Hepatocyte (in vitro differentiated cells): ENCODE results near the gene GRIK4. TPM values are rescaled to one million over a fixed set of nuclear protein-coding genes. Genes with fewer than 3 reads are reported as not detected.
A peak's percentile ranks its signal among the peaks of the same experiment; 100 is the strongest.

Source experiments
- DNase-seq: peaks from one replicate; pipeline ENCODE4 v3.0.0-alpha.2; 2016; ENCODE audit warnings: low spot score
- H2AFZ ChIP-seq: fragments of 200-600 bp; sonication (generic); 2 replicates; pipeline ENCODE4 v1.6.0; 2016; ENCODE audit warnings: antibody characterized with exemption, mild to moderate bottlenecking
- H3K27ac ChIP-seq: fragments of 200-600 bp; sonication (generic); 2 replicates; pipeline ENCODE4 v1.5.1; 2016; ENCODE audit warnings: mild to moderate bottlenecking
- H3K27me3 ChIP-seq: fragments of 200-600 bp; sonication (generic); 2 replicates; pipeline ENCODE4 v1.6.1; 2016
- H3K36me3 ChIP-seq: fragments of 200-600 bp; sonication (generic); replicated peaks from 2 replicates; pipeline ENCODE4 v1.5.1; 2016; ENCODE audit warnings: low read depth; ENCODE audit not compliant: insufficient read depth
- H3K4me1 ChIP-seq: fragments of 200-600 bp; sonication (generic); 2 replicates; pipeline ENCODE4 v1.5.1; 2016; ENCODE audit warnings: mild to moderate bottlenecking, moderate library complexity; ENCODE audit not compliant: insufficient read depth
- H3K4me2 ChIP-seq: fragments of 200-600 bp; sonication (generic); 2 replicates; pipeline ENCODE4 v1.6.0; 2016
- H3K4me3 ChIP-seq: fragments of 200-600 bp; sonication (generic); 2 replicates; pipeline ENCODE4 v1.5.1; 2016; ENCODE audit warnings: mild to moderate bottlenecking
- H3K79me2 ChIP-seq: fragments of 200-600 bp; sonication (generic); 2 replicates; pipeline ENCODE4 v1.6.0; 2017; ENCODE audit warnings: mild to moderate bottlenecking
- H3K9me2 ChIP-seq: fragments of 200-600 bp; sonication (generic); replicated peaks from 2 replicates; pipeline ENCODE4 v1.6.0; 2017; ENCODE audit warnings: mild to moderate bottlenecking; ENCODE audit not compliant: insufficient read depth
- H3K9me3 ChIP-seq: fragments of 200-600 bp; sonication (generic); 2 replicates; pipeline ENCODE4 v1.5.1; 2016; ENCODE audit warnings: low read depth, mild to moderate bottlenecking
- H4K20me1 ChIP-seq: fragments of 200-600 bp; sonication (generic); 2 replicates; pipeline ENCODE4 v1.6.0; 2016; ENCODE audit warnings: mild to moderate bottlenecking; ENCODE audit not compliant: insufficient read depth, poor library complexity, severe bottlenecking
- CTCF ChIP-seq: fragments of 200-600 bp; sonication (generic); IDR thresholded peaks from 2 replicates; pipeline ENCODE4 v1.5.1; 2016; ENCODE audit warnings: antibody characterized with exemption, mild to moderate bottlenecking; ENCODE audit not compliant: poor library complexity
- EZH2 ChIP-seq: fragments of 200-600 bp; sonication (generic); IDR thresholded peaks from 2 replicates; pipeline ENCODE4 v1.6.1; 2016; ENCODE audit warnings: antibody characterized with exemption, mild to moderate bottlenecking, borderline replicate concordance
- EZH2phosphoT487 ChIP-seq: fragments of 200-600 bp; sonication (generic); IDR thresholded peaks from one replicate; pipeline ENCODE4 v1.6.1; 2018; ENCODE audit warnings: antibody characterized with exemption, mild to moderate bottlenecking, low read depth, moderate library complexity; ENCODE audit not compliant: unreplicated experiment, severe bottlenecking
- WGBS: methylation state at CpG from one replicate; pipeline ENCODE4 v1.1.6; 2016; ENCODE audit warnings: low lambda C conversion rate; ENCODE audit errors: missing lambda C conversion rate; 5-methylcytosine and 5-hydroxymethylcytosine counted together
- polyA plus RNA-seq: library from polyadenylated mRNA; unstranded; fragments of >200 nt; fragmentation: Nextera tagmentation; extraction: Ambion mirVana; gene quantifications from 2 replicates; pipeline ENCODE4 v1.2.1, GENCODE V29; 2016
- total RNA-seq: library from RNA; depleted of rRNA; stranded (reverse); fragments of >200 nt; gene quantifications from 2 replicates; pipeline ENCODE4 v1.2.3, GENCODE V29; 2014

GRIK4 gene
- total and polyA plus RNA-seq, 2 experiments from 2014 or later = 1.5 to 2.3 TPM

DNA sequence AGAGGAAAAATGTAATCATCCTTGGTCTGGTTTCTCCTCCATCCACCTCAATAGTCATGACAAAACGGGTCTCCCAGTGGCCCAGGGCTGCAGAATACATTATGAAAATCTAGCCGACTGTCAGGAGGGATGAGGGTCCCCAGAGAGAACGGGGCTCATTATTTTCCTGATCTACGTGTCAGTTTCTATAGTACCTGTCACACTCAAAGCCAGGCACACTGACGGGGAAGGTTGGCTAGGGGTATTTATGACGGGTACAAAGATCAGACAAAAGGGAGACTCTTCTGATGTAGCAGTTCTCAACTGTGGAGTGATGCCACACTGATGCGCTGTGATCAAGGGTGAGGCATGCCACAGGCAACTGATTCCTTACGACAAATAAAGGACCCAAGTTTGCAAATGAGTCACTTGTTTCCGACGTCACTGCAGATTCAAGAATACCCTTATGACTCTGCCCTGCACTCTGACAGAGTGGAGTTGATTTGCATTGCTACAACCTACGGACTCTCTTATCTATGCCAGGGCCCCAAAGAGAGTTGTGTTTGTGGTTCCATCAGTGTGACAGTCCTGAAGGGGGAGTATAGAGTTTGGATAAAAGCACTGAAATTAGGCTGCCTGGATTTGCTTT, 324.2 kb downstream of the GRIK4 start:
- Histone ChIP-seq H3K9me2 (no peaks in the 10 kb centered on the region), H3K79me2 (no peaks in the 10 kb centered on the region), H3K27me3 (no peaks in the 10 kb centered on the region), H3K27ac (no peak overlapping the region), H3K4me3 (no peak overlapping the region), H3K36me3 (no peaks in the 10 kb centered on the region), H2AFZ (no peak overlapping the region), H4K20me1 (no peaks in the 10 kb centered on the region), H3K4me1 (peaks cover 10% of the 10 kb centered on the region), H3K4me2 (no peak overlapping the region), H3K9me3 (no peaks in the 10 kb centered on the region)
- peak; percentile 49 for DNase-seq
- TF ChIP-seq EZH2 (no peak), CTCF (no peak), EZH2phosphoT487 (no peak)
- 73% methylated on average over 11 of the region's 11 CpGs for WGBS

DNA sequence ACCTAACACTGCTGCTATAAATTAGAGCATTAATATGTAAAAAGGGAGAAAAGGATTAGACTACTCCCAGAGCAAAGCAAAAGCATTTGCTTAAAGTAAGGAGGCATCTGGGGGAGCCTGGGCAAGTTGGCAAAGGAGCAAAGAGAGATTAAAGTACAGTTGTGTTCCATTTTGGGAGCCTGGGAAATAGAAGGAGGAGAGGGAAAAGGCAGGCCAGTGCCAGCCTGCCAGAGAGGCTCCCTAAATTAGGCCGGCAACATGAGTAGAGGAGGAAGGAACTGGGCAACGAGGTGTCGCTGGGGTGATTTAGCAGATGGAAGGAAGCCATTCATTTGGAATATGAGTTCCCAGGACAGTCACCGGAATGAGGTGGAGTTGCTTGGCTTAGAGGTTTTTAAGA, 326.1 kb downstream of the GRIK4 start:
- no peak for TF ChIP-seq EZH2phosphoT487
- no peak for TF ChIP-seq CTCF
- TF ChIP-seq EZH2 = no peak
- H3K79me2 ChIP-seq = no peaks in the 10 kb centered on the region
- peaks cover 8% of the 10 kb centered on the region for H3K4me1 ChIP-seq
- H3K4me2 ChIP-seq = no peak overlapping the region
- no peak overlapping the region for H2AFZ ChIP-seq
- WGBS = 91% methylated on average over 4 of the region's 4 CpGs
- H3K27ac ChIP-seq = no peak overlapping the region
- H3K9me2 ChIP-seq = no peaks in the 10 kb centered on the region
- no peak overlapping the region for H3K4me3 ChIP-seq
- DNase-seq = no peak
- no peaks in the 10 kb centered on the region for H3K36me3 ChIP-seq
- H4K20me1 ChIP-seq = no peaks in the 10 kb centered on the region
- H3K27me3 ChIP-seq = no peaks in the 10 kb centered on the region
- H3K9me3 ChIP-seq = no peaks in the 10 kb centered on the region

GRCh38 chr11:120839201-120839600, 327.7 kb downstream of the GRIK4 start:
- H3K79me2 ChIP-seq = no peaks in the 10 kb centered on the region
- H3K27ac ChIP-seq = no peak overlapping the region
- no peak overlapping the region for H2AFZ ChIP-seq
- DNase-seq = no peak
- no peaks in the 10 kb centered on the region for H3K27me3 ChIP-seq
- no peaks in the 10 kb centered on the region for H3K9me2 ChIP-seq
- TF ChIP-seq CTCF = no peak
- no peak for TF ChIP-seq EZH2
- no peak for TF ChIP-seq EZH2phosphoT487
- no peaks in the 10 kb centered on the region for H3K36me3 ChIP-seq
- H3K4me2 ChIP-seq = no peak overlapping the region
- H3K4me3 ChIP-seq = no peak overlapping the region
- 53% methylated on average over 3 of the region's 3 CpGs for WGBS
- H4K20me1 ChIP-seq = no peaks in the 10 kb centered on the region
- no peaks in the 10 kb centered on the region for H3K9me3 ChIP-seq
- no peaks in the 10 kb centered on the region for H3K4me1 ChIP-seq
